ENCODE measurements around the gene RAB15. TPM values are rescaled to one million over a fixed set of nuclear protein-coding genes. Genes with fewer than 3 reads are reported as not detected.
A peak's percentile ranks its signal among the peaks of the same experiment; 100 is the strongest.

The RAB15 gene
- total RNA-seq, 2 experiments from 2014 or later, result 2.8 to 3.6 TPM

DNA sequence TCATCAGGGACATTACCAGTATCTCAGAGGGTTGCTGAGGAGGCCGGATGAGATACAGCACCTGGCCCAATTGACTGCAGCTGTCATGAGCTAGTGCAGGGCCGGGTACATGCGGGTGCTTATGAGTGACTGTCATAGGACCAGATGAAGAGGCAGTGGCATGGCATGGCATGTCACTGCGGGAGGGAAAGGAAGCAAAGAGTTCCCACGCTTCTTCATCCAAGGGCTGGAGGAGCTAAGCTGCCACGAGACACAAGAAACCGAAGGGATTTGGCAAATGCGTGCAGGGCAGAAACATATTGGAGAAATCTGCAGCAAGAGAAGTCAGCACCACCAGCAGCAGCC lies 18.9 kb downstream of the RAB15 start:
- no peaks in the 10 kb centered on the region for H3K36me3 Mint-ChIP-seq (ENCODE audit: low read depth)
- no peaks in the 10 kb centered on the region for H3K9me3 Mint-ChIP-seq (ENCODE audit: insufficient read depth)
- no peak for DNase-seq
- POLR2A ChIA-PET, result interaction anchor here (1.1 kb wide), 1 partner anchor 16 kb away, joined by 3 read pairs; no protein-coding TSS in a partner anchor
- H3K27me3 Mint-ChIP-seq (ENCODE audit: low read depth), result no peaks in the 10 kb centered on the region
- CTCF ChIA-PET, result interaction anchor here (1.1 to 1.5 kb wide), 3 partner anchors 9 to 43 kb away, joined by 3 to 4 read pairs (median 3); no protein-coding TSS in a partner anchor
- no peak overlapping the region for H3K4me3 Mint-ChIP-seq
- ATAC-seq, result no peak
- H3K27ac Mint-ChIP-seq, result no peak overlapping the region
- H3K4me1 Mint-ChIP-seq (ENCODE audit: low read depth), result peaks cover 3% of the 10 kb centered on the region

DNA sequence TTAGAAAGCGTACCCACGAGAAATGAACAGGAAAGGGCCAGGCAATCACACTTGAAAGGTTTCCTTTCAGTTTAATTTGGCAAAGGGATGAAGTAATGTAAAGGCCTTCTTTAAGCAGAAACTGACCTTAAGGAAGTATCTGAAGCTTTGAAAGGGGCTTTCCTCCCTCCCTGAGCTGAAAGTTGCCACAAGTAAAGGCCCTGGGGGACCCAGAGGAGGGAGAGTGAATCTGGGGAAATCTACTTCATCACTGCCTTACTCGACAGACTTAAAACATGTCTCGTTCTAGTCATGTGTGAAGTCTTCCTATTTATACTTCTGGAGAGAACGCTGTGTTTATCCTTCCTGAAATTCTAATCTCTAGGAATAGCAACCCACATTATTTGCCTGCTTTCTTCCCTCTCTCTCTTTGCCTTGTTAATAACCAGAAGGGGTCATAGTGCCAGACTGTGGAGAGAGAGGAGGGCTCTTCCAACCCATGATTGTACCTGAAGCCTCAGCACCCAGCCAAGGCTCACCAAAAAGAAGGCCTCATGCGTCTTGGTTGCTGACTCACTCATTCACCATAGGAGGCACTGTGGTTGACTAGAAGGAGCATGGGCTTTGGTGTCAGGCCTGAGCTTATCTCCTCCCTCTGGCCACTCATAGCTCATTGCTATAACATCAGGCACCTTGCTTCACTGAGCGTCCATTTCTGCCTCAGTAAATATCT lies 19.4 kb downstream of the RAB15 start:
- peak overlapping the region; percentile 5 for H3K27ac Mint-ChIP-seq
- DNase-seq, result no peak
- ChIA-PET CTCF (interaction anchor here (1.1 to 1.5 kb wide), 3 partner anchors 9 to 42 kb away, joined by 3 to 4 read pairs (median 3); no protein-coding TSS in a partner anchor), POLR2A (interaction anchor here (1.1 kb wide), 1 partner anchor 15 kb away, joined by 3 read pairs; no protein-coding TSS in a partner anchor)
- ATAC-seq, result peak; percentile 27
- no peaks in the 10 kb centered on the region for H3K27me3 Mint-ChIP-seq (ENCODE audit: low read depth)
- no peaks in the 10 kb centered on the region for H3K9me3 Mint-ChIP-seq (ENCODE audit: insufficient read depth)
- peaks cover 3% of the 10 kb centered on the region for H3K4me1 Mint-ChIP-seq (ENCODE audit: low read depth)
- H3K36me3 Mint-ChIP-seq (ENCODE audit: low read depth), result no peaks in the 10 kb centered on the region
- no peak overlapping the region for H3K4me3 Mint-ChIP-seq

DNA sequence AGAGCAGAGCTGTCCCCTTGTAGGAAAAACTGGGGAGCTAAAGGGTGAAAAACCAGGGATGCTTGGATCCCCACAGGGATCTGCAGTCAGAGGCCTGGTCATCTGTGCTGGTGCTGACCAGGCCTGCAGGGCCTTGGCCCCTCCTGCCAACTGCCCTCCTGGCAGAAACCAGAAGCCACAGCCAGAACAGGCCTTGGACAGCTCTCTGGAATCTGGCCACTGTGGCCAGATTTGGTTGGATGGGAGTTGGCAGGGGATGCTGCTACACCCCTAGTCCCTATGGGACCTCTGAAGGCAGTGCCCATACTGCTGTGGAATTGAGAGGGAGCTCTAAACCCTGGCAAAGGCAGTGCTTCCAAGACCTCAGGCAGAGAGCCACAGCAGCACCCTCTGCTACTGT lies 20.4 kb downstream of the RAB15 start:
- no peak overlapping the region for H3K4me3 Mint-ChIP-seq
- no peak overlapping the region for H3K27ac Mint-ChIP-seq
- peaks cover 8% of the 10 kb centered on the region for H3K4me1 Mint-ChIP-seq (ENCODE audit: low read depth)
- ChIA-PET POLR2A (no interaction called here), CTCF (interaction anchor here (1.1 kb wide), 1 partner anchor 60 kb away, joined by 3 read pairs; no protein-coding TSS in a partner anchor)
- H3K9me3 Mint-ChIP-seq (ENCODE audit: insufficient read depth), result no peaks in the 10 kb centered on the region
- ATAC-seq (no peak), DNase-seq (no peak)
- no peaks in the 10 kb centered on the region for H3K27me3 Mint-ChIP-seq (ENCODE audit: low read depth)
- no peaks in the 10 kb centered on the region for H3K36me3 Mint-ChIP-seq (ENCODE audit: low read depth)

DNA sequence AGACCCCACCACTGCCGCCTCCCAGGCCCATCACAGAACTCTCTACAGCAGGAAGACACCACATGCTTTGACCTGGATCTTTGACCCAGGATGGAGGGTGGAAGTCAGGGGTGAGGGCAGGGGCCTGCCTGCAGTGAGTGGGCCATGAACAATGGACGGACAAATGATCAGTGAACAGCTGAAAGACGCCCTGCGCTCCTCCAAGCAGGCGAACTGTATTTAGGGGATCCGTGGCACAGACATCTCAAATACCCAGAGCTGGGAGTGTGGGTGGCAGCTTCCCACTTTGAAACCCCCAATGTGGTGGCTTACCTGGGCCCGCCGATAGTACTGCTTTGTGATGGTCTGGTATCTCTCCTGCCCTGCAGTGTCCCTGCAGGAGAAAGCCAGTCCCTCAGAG lies 20.8 kb downstream of the RAB15 start:
- H3K9me3 Mint-ChIP-seq (ENCODE audit: insufficient read depth), result no peaks in the 10 kb centered on the region
- no peak for DNase-seq
- peaks cover 12% of the 10 kb centered on the region for H3K4me1 Mint-ChIP-seq (ENCODE audit: low read depth)
- no peak overlapping the region for H3K27ac Mint-ChIP-seq
- CTCF ChIA-PET, result interaction anchor here (1.1 kb wide), 1 partner anchor 59 kb away, joined by 3 read pairs; no protein-coding TSS in a partner anchor
- ATAC-seq, result no peak
- no peak overlapping the region for H3K4me3 Mint-ChIP-seq
- H3K27me3 Mint-ChIP-seq (ENCODE audit: low read depth), result no peaks in the 10 kb centered on the region
- POLR2A ChIA-PET, result no interaction called here
- H3K36me3 Mint-ChIP-seq (ENCODE audit: low read depth), result no peaks in the 10 kb centered on the region

DNA sequence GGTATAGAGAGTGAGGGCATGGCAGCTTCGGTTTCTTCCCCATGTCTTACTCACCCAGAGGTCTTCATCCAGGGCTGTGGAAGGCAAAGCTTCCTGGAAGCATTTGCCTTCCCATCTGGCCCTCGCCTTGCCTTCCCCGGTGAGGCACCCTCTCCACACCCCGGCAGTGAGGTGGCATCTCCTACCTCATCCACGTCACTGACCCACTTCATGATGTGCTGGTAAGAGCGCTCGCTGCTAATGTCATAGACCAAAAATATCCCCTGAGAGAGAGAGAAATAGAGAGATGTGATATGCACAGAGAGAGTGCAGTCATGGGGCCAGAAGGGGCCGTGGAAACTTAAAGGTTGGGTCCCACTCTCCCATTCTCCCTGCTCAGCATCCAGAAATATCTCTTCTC lies 21.2 kb downstream of the RAB15 start:
- POLR2A ChIA-PET, result no interaction called here
- no peaks in the 10 kb centered on the region for H3K27me3 Mint-ChIP-seq (ENCODE audit: low read depth)
- no peak for DNase-seq
- H3K9me3 Mint-ChIP-seq (ENCODE audit: insufficient read depth), result no peaks in the 10 kb centered on the region
- no peak for ATAC-seq
- no peaks in the 10 kb centered on the region for H3K36me3 Mint-ChIP-seq (ENCODE audit: low read depth)
- H3K4me1 Mint-ChIP-seq (ENCODE audit: low read depth), result peaks cover 12% of the 10 kb centered on the region
- H3K27ac Mint-ChIP-seq, result no peak overlapping the region
- no peak overlapping the region for H3K4me3 Mint-ChIP-seq
- CTCF ChIA-PET, result no interaction called here

DNA sequence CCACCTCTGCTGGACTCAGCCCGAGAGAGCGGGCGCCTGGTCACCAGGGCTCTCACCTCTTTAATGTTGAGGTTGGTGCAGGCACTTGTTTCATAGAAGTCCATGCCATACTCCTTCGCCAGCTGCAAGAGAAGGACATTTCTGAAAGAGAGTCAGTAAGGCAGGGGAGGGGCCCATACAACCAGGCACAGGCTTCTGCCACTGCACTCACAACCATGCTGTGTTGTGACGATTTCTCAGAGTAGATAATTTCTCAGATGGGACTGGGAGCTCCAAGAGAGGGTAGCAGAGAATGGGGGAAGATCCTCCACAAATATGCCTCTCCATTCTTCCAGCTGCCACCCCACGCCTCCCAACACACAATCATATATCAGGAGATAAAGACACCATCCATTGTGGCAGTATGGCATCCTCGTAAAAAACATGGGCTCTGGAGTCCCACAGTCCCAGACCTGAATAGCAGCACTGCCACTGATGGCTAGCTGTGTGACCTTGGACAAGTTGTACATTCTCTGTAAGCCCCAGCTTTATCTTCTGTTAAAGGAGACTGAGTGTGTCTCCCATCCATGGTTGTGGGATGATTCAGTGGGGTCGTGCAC lies 23.4 kb downstream of the RAB15 start:
- POLR2A ChIA-PET, result no interaction called here
- no peaks in the 10 kb centered on the region for H3K9me3 Mint-ChIP-seq (ENCODE audit: insufficient read depth)
- H3K36me3 Mint-ChIP-seq (ENCODE audit: low read depth), result peaks cover 11% of the 10 kb centered on the region
- no peak overlapping the region for H3K27ac Mint-ChIP-seq
- H3K4me3 Mint-ChIP-seq, result no peak overlapping the region
- CTCF ChIA-PET, result interaction anchor here (1.5 kb wide), 1 partner anchor 34 kb away, joined by 3 read pairs; the partner anchor contains the start of gene CHURC1
- DNase-seq, result no peak
- H3K4me1 Mint-ChIP-seq (ENCODE audit: low read depth), result peaks cover 21% of the 10 kb centered on the region
- no peaks in the 10 kb centered on the region for H3K27me3 Mint-ChIP-seq (ENCODE audit: low read depth)
- ATAC-seq, result no peak

DNA sequence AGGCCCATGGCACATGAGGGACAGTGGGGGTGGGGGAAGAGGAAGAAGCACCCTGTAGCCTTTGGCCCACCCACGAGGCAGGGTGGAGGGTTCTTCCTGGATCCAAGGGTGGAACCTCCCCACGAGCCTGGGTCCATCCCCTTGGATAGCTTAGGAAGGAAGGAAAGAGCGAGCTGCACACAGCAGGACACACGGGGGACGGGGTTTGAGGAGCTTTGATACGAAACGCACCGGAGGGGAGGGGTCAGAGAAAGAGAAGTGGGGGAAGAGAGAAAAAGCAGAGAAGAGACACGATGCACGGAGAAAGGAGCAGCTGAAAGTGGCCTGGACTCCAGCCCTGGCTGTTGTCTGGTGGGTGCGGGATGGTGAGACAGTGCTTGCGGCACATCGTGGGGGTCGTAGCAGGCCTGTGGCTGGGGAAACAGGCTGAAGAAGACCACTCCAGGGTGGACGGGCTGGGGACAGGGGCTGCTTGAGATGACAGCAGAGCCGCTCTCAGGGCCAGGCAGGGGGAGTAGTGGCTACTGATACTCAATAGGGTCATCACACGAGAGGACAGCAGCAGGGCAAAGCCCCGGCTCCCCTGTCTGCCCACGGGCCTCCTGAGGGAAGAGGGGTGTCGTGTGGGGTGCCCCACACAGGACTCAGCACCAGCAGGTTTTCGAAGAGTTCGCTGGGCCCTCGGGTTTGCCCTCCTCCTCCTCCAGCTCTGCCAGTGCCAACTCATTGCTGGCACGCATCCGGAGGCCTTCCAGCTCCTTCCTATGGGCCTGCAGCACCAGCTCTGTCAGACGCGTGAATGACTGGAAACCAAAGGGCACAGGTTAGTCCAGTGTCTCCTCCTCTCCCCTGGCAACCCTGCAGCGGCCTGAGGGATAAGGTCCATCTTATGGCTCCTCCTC lies 24.2 kb downstream of the RAB15 start:
- H3K36me3 Mint-ChIP-seq (ENCODE audit: low read depth), result peaks cover 11% of the 10 kb centered on the region
- POLR2A ChIA-PET, result interaction anchor here (1.0 kb wide), 1 partner anchor 12 kb away, joined by 3 read pairs; no protein-coding TSS in a partner anchor
- peak overlapping the region; percentile 58 for H3K27ac Mint-ChIP-seq

DNA sequence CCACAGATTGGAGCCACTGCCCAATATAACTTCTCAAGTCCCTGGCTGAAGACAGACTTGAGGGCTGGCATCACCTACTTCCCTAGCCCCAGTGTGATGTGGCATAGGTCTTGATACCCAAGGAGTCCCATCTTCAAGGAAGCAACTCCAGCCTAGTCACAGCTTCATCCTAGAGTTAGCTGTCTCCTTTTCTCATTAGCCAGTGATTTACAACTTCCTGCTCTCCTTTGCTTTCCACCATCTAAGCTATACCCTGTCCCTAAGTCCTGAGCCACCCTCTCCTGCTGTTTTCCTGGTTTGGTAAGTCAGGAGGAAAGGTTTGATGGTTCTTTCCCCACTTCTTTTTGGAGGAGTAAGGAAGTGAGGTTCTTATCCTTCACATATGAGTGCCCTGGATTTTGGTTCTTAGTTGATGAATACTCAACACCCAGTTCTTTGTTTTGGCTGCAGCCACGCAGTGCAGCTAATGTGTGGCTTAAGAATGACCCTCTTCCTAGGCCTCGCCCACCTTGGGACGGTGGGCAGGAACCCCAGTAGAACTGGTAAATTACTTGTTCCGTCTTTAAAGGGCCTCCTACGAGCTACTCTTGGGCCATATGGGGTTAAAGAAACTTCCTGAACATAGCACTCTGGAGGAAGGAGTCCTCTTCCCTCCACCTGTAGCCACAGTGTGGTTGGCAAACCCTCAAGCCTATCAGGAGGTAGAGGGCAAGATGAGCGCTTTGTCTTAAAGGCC lies 25.7 kb downstream of the RAB15 start:
- ATAC-seq (no peak), DNase-seq (no peak)
- peaks cover 31% of the 10 kb centered on the region for H3K4me1 Mint-ChIP-seq (ENCODE audit: low read depth)
- CTCF ChIA-PET, result no interaction called here
- H3K9me3 Mint-ChIP-seq (ENCODE audit: insufficient read depth), result no peaks in the 10 kb centered on the region
- no peak overlapping the region for H3K4me3 Mint-ChIP-seq
- peaks cover 12% of the 10 kb centered on the region for H3K36me3 Mint-ChIP-seq (ENCODE audit: low read depth)
- POLR2A ChIA-PET, result interaction anchor here (0.8 to 0.9 kb wide), 2 partner anchors 20 to 31 kb away, joined by 3 to 4 read pairs; no protein-coding TSS in a partner anchor
- no peak overlapping the region for H3K27ac Mint-ChIP-seq
- no peaks in the 10 kb centered on the region for H3K27me3 Mint-ChIP-seq (ENCODE audit: low read depth)

More for the DNA sequence above, 24.2 kb downstream of the RAB15 start:
- peaks cover 29% of the 10 kb centered on the region for H3K4me1 Mint-ChIP-seq (ENCODE audit: low read depth)
- H3K9me3 Mint-ChIP-seq (ENCODE audit: insufficient read depth), result no peaks in the 10 kb centered on the region
- CTCF ChIA-PET, result interaction anchor here (1.0 to 1.5 kb wide), 2 partner anchors 11 to 33 kb away, joined by 3 read pairs; partner anchors contain the start of gene CHURC1
- DNase-seq, result no peak
- H3K27me3 Mint-ChIP-seq (ENCODE audit: low read depth), result no peaks in the 10 kb centered on the region
- no peak for ATAC-seq
- no peak overlapping the region for H3K4me3 Mint-ChIP-seq

DNA sequence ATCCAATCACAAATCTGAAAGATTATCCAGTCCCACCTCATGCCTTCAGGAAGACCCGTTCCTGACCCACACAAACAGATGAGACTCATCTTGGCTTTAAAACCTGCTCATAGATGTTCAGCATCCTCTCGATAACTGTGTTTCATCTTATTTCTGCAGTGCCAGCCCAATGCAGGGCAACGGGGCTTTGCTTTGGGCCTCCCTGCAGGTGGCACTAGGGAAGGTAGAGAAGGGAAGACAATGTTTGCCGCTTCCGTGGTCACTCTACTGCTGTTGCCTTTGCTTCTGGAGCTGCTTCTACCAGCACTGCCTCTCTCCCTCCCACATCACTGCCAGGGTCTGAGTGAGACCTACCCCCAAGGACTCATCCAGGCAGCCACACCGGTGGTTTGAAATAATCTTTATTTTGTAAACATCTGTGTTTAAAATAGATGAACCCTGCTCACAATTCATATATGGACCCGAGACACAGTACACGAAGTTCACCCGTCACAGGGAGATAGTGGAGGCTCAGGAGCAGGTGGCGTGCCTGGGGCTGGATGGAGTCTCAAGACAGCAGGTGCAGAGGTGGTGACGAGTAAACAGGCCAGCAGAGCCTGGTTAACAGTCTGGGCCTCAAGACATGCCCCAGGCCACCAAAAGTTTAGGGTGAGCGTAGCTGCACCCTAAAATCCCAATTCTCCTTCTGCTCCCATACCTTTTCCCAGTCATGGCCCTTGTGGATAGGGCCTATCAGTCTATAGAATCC lies 26.5 kb downstream of the RAB15 start:
- H3K27ac Mint-ChIP-seq, result no peak overlapping the region
- peaks cover 31% of the 10 kb centered on the region for H3K4me1 Mint-ChIP-seq (ENCODE audit: low read depth)
- H3K36me3 Mint-ChIP-seq (ENCODE audit: low read depth), result peaks cover 16% of the 10 kb centered on the region
- no peak for DNase-seq
- ChIA-PET POLR2A (interaction anchor here (0.8 to 0.9 kb wide), 2 partner anchors 21 to 31 kb away, joined by 3 to 4 read pairs; no protein-coding TSS in a partner anchor), CTCF (interaction anchor here (1.3 kb wide), 1 partner anchor 122 kb away, joined by 3 read pairs; no protein-coding TSS in a partner anchor)
- no peaks in the 10 kb centered on the region for H3K9me3 Mint-ChIP-seq (ENCODE audit: insufficient read depth)
- H3K27me3 Mint-ChIP-seq (ENCODE audit: low read depth), result no peaks in the 10 kb centered on the region
- no peak overlapping the region for H3K4me3 Mint-ChIP-seq
- no peak for ATAC-seq

DNA sequence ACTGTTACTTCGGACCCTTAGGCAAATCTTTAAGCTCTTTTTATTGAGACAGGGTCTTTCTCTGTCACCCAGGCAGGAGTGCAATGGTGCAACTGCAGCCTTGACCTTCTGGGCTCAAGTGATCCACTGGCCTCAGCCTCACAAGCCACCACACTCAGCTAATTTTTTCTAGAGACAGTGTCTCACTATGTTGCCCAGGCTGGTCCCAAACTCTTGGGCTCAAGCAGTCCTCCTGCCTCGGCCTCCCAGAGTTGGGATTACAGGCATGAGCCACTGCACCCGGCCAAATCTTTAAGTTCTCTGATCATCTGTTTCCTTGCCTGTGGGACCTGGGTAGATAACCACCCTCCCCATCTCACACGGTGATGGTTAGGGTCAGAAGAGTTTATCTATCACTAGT lies 27.3 kb downstream of the RAB15 start:
- Mint-ChIP-seq H3K4me1 (ENCODE audit: low read depth) (peaks cover 31% of the 10 kb centered on the region), H3K27ac (no peak overlapping the region), H3K27me3 (ENCODE audit: low read depth) (no peaks in the 10 kb centered on the region), H3K36me3 (ENCODE audit: low read depth) (peaks cover 20% of the 10 kb centered on the region), H3K4me3 (no peak overlapping the region), H3K9me3 (ENCODE audit: insufficient read depth) (no peaks in the 10 kb centered on the region)
- ATAC-seq, result no peak
- ChIA-PET CTCF (interaction anchor here (0.7 to 1.3 kb wide), 4 partner anchors 9 to 122 kb away, joined by 3 to 4 read pairs (median 4); no protein-coding TSS in a partner anchor), POLR2A (interaction anchor here (1.1 kb wide), 1 partner anchor 30 kb away, joined by 4 read pairs; no protein-coding TSS in a partner anchor)
- no peak for DNase-seq

Data from activated CD8-positive, alpha-beta T cell treated with anti-CD3 and anti-CD28 coated beads, Interleukin-2, amount 10 ng/mL, durations not matched to agents 7 days and 5 days (primary cell).